GM18861 (cell line): ENCODE data around the gene FRMD6.
"Not testable (repeated sequence)": the region's sequence is repeated elsewhere in the genome, so short reads cannot be mapped to it uniquely, and the experiment has no call there.

Experiments used
- ATAC-seq: cut with Tn5 transposase; IDR thresholded peaks from one replicate; pipeline ENCODE4 v1.9.1; 2021; ENCODE audit not compliant: unreplicated experiment

Gene FRMD6

GRCh38 chr14:51766586-51766985, 114.9 kb downstream of the FRMD6 start:
- not testable (repeated sequence) for ATAC-seq

DNA sequence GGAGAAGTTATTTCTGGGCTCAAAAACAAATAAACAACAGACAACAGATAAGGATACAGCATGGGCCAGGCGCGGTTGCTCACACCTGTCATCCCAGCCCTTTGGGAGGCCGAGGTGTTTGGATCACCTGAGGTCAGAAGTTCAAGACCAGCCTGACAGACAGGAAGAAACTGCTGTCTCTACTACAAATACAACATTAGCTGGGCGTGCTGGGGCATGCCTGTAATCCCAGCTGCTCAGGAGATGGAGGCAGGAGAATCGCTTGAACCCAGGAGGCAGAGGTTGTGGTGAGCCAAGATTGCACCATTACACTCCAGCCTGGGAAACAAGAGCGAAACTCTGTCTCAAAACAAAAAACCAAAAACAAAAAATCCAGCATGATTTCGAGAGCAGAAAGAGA, 117.6 kb downstream of the FRMD6 start:
- ATAC-seq: not testable (repeated sequence)

GRCh38 chr14:51774209-51774608, 122.5 kb downstream of the FRMD6 start:
- no peak for ATAC-seq

DNA sequence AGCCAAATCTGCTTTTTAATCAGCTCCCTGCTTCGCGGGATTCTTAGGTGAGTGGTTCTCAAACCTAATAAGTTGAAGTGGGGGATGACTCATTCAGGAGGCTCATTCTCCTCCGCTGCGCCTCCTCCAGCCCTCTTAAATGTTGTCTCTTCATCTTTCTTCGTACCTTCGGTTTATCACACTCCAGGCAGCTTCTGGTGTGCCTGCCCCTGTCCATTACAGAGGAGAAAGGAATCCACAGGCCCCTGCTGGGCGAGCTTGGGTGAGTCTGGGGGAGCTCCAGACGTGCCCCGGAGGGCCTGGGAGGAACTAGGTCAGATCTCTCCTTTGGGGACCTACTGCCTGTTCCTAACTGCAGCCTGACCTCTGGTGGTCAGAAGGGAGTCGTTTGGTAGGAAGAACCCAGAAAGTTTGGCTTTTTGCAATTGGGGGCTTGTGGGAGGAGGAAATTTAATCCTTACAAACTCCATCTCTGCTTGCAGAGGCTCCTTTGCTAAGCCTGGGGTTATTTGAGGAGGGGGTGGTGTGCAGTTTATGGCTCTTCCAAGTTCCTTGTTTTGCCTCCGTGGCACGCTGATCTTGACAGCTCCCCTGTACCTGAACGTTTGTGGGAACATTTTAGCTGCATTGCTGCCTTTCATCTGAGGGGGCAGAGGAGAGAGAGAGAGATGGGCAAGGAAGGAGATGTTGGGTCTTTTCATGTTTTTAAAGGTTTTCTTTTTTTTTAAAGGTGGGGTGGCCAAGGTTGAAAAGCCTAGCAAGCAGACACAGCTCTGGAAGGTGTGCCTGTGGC, 124.6 kb downstream of the FRMD6 start:
- ATAC-seq: no peak

DNA sequence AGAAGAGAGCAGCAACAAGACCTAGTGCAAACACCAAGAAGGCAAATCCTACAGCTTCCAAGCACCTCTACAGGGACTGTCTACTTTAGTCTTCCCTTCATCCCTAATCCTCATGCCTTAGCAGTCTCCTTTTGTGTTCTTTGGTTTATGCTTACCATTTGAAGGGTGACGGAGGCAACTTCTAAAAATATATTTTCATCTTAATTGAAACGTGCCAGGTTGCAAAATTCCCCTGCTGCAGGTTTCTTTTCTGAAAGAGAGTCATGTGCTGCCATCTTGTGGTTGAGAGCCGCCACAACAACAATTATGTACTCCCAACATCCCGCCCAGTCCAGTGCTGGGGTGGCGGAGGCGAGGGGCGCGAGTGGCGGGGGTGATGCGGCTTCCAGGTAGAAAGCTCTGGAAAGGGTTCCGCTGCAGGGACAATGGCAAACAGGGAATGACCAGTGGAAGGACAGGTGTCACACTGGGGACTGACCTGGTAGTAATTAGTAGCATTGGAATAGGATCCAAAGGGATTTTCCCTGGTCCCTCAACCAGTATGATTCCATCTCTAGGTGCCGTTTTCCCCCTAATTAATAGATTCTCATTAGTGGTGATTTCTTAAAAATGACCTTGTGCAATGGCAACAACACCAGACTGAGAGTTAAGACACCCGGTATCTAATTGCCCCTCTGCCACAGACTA, 128.4 kb downstream of the FRMD6 start:
- ATAC-seq: no peak
